A673 (cell line): Measurements from ENCODE around the gene CTSW.

Source experiments
- CTCF ChIP-seq: fragments of 300-800, 200-600 bp; sonication (generic); conservative IDR thresholded peaks from 2 replicates; pipeline ENCODE4 v1.5.1; 2017; ENCODE audit warnings: low read depth, mild to moderate bottlenecking, antibody characterized with exemption, low read length, moderate library complexity, mixed read lengths
- EZH2 ChIP-seq: fragments of 200-600 bp; sonication (generic); IDR thresholded peaks from 2 replicates; pipeline ENCODE4 v1.6.1; 2017; ENCODE audit warnings: borderline replicate concordance, low read depth, mild to moderate bottlenecking, mixed read lengths, antibody characterized with exemption, low read length; ENCODE audit not compliant: poor library complexity, severe bottlenecking

- no peak for TF ChIP-seq CTCF
- TF ChIP-seq EZH2, result no peak
Measured at GRCh38 chr11:65903068-65903481, 23.4 kb downstream of the CTSW start.
